WTC11 (cell line): ENCODE data around the gene LITAFD.

ENCODE experiments used
- SP1 ChIP-seq: sonication (generic); formaldehyde crosslinking; conservative IDR thresholded peaks from 2 replicates; pipeline ENCODE4 v1.8.1; 2022; ENCODE audit warnings: missing genetic modification reagents
- ZNF121 ChIP-seq: sonication (generic); formaldehyde crosslinking; IDR thresholded peaks from 2 replicates; pipeline ENCODE4 v1.8.0; 2023; ENCODE audit warnings: missing genetic modification reagents

DNA sequence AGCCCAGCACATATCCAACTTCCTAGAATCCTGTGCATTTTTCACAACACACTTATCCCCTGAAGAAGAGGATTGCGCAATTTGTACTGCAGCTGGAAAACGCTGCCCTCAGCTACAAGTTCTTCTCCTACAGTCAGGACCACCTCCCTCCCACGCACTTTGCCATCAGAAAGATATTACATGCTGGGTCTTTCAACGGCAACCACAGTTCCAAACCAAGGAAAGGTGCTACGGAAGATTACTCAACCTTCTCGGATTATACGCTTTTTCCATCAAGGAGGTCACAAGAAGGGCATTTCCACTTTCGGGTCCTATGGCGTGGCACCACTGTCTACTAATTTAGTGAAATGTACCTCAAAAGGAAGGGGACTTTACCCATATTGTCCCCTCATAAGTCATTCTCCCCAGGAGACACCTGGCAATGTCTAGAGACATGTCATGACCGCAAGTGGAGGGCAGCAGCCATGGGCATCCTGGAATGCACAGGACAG lies 46.4 kb downstream of the LITAFD start:
- TF ChIP-seq ZNF121 (CRISPR knock-in tag) (no peak), SP1 (CRISPR knock-in tag) (no peak)
